K562 (cell line): Measurements from ENCODE around the gene SDC3. TPM values are rescaled to one million over a fixed set of nuclear protein-coding genes. Genes with fewer than 3 reads are reported as not detected.
A peak's percentile ranks its signal among the peaks of the same experiment; 100 is the strongest.

Source experiments
- KLF6 ChIP-seq: fragments of 250-450 bp; sonication (Bioruptor Pico); IDR thresholded peaks from 2 replicates; pipeline ENCODE4 v1.4.0; 2020; ENCODE audit warnings: mild to moderate bottlenecking, moderate library complexity, borderline replicate concordance
- NFRKB ChIP-seq: fragments of 450-650 bp; IDR thresholded peaks from 2 replicates; pipeline ENCODE4 v1.6.1; 2016; ENCODE audit warnings: low read depth
- NR2C1 ChIP-seq, 2 experiments: fragments of 450-650 bp; IDR thresholded peaks; 2 replicates each; pipeline ENCODE4 v1.6.1; 2017; ENCODE audit warnings: mild to moderate bottlenecking in 2 of 2, antibody characterized with exemption in 1 of 2, inconsistent platforms in 1 of 2, missing compliant biosample characterization in 1 of 2, missing genetic modification characterization in 1 of 2
- NR3C1 ChIP-seq: sonication (generic); formaldehyde crosslinking; IDR thresholded peaks from 2 replicates; pipeline ENCODE4 v1.8.1; 2022; ENCODE audit warnings: missing genetic modification reagents
- RUNX1 ChIP-seq: sonication (generic); IDR thresholded peaks from 2 replicates; pipeline ENCODE4 v1.6.1; 2016; ENCODE audit warnings: antibody characterized with exemption, low read depth
- SIRT6 ChIP-seq: IDR thresholded peaks from one replicate; pipeline ENCODE4 v1.6.1; 2012; ENCODE audit warnings: low read depth, mild to moderate bottlenecking, control low read depth, inconsistent platforms, low read length, moderate library complexity
- ZNF165 ChIP-seq: fragments of 250-450 bp; sonication (Bioruptor Pico); IDR thresholded peaks from 2 replicates; pipeline ENCODE4 v1.4.0; 2020; ENCODE audit warnings: borderline replicate concordance
- ZNF589 ChIP-seq: fragments of 200-800 bp; sonication (Bioruptor generic); IDR thresholded peaks from 2 replicates; pipeline ENCODE4 v1.6.1; 2016; ENCODE audit warnings: low read depth, missing genetic modification characterization, missing compliant biosample characterization
- ZNF77 ChIP-seq: fragments of 250-450 bp; sonication (Bioruptor Pico); IDR thresholded peaks from 2 replicates; pipeline ENCODE4 v1.5.0; 2020
- polyA plus RNA-seq, 8 experiments: library from polyadenylated mRNA; depleted of rRNA in 4 of 8; stranded (reverse) in 5 of 8; unstranded in 3 of 8; fragments of >200 nt; fragmentation: Nextera tagmentation in 2 of 8; fragmentation: Illumina TruSeq in 1 of 8; extraction: Ambion mirVana in 2 of 8; extraction: Trizol in 1 of 8; gene quantifications; 2 replicates each; pipeline versions ENCODE4 v1.2.1 to v1.2.3, GENCODE V29; 2011 to 2014; ENCODE audit warnings: inconsistent platforms in 1 of 8, missing spikeins in 1 of 8
- total RNA-seq, 7 experiments: library from RNA; depleted of rRNA in 6 of 7; stranded (reverse); fragments of >200 nt in 6 of 7; fragmentation: Illumina TruSeq in 2 of 7; extraction: Trizol in 2 of 7; gene quantifications; 2 replicates each; pipeline versions ENCODE4 v1.2.1 to v1.2.3, GENCODE V29; 2011 to 2021; ENCODE audit warnings: low replicate concordance in 1 of 7
- TF ChIP-seq, protein P1 (sequence below): sonication (generic); formaldehyde crosslinking; IDR thresholded peaks from 2 replicates; pipeline ENCODE4 v1.8.0; 2022; ENCODE audit warnings: missing genetic modification reagents, mild to moderate bottlenecking, borderline replicate concordance
- TF ChIP-seq, protein P2 (sequence below): fragments of 250-450 bp; sonication (Bioruptor Pico); IDR thresholded peaks from 2 replicates; pipeline ENCODE4 v1.9.0; 2021; ENCODE audit warnings: mild to moderate bottlenecking, inconsistent platforms
- TF ChIP-seq, protein P3 (sequence below), 2 experiments: fragments of 200-800 bp in 1 of 2; sonication (Bioruptor generic) in 1 of 2; sonication (generic) in 1 of 2; formaldehyde crosslinking in 1 of 2; IDR thresholded peaks in 1 of 2; conservative IDR thresholded peaks in 1 of 2; 2 replicates each; pipeline versions ENCODE4 v1.5.0 to v1.6.1; 2016 to 2020; ENCODE audit warnings: missing compliant biosample characterization in 1 of 2, missing genetic modification characterization in 1 of 2, missing genetic modification reagents in 1 of 2
- TF ChIP-seq, protein P4 (sequence below): fragments of 450-650 bp; formaldehyde crosslinking; IDR thresholded peaks from 2 replicates; pipeline ENCODE4 v1.4.0; 2020; ENCODE audit warnings: mild to moderate bottlenecking, mixed read lengths
- TF ChIP-seq, protein P5 (sequence below): fragments of 450-650 bp; formaldehyde crosslinking; IDR thresholded peaks from 2 replicates; pipeline ENCODE4 v1.4.0; 2020; ENCODE audit warnings: mild to moderate bottlenecking, moderate library complexity
- TF ChIP-seq, protein P6 (sequence below): fragments of 450-650 bp; formaldehyde crosslinking; IDR thresholded peaks from 2 replicates; pipeline ENCODE4 v1.4.0; 2020; ENCODE audit warnings: mild to moderate bottlenecking

The SDC3 gene
- total and polyA plus RNA-seq, 9 of the 15 experiments (the other 6 are each of a cell fraction or from before 2014, with no cell fraction given), result 0.38 to 44.1 (median 12.1) TPM

DNA sequence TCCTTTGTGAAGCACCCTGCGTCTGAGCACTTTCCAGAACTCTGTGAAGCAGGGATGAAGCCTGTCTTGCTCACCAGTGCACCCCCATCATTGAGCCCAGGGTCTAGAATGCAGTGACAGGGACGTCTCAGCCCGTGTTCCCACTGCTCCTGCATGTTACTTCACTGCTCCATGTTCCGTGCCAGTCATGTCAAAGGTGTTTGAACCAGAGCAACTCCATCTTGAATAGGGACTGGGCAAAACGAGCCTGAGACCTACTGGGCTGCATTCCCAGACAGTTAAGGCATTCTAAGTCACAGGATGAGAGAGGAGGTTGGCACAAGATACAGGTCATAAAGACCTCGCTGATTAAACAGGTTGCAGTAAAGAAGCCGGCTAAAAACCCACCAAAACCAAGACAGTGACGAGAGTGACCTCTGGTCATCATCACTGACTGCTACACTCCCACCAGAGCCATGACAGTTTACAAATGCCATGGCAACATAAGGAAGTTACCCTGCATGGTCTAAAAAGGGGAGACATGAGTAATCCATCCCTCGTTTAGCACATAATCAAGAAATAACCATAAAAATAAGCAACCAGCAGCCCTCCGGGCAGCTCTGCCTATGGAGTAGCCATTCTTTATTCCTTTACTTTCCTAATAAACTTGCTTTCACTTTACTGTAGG, 63.2 kb downstream of the SDC3 start (continued):
- TF ChIP-seq, protein P1, sequence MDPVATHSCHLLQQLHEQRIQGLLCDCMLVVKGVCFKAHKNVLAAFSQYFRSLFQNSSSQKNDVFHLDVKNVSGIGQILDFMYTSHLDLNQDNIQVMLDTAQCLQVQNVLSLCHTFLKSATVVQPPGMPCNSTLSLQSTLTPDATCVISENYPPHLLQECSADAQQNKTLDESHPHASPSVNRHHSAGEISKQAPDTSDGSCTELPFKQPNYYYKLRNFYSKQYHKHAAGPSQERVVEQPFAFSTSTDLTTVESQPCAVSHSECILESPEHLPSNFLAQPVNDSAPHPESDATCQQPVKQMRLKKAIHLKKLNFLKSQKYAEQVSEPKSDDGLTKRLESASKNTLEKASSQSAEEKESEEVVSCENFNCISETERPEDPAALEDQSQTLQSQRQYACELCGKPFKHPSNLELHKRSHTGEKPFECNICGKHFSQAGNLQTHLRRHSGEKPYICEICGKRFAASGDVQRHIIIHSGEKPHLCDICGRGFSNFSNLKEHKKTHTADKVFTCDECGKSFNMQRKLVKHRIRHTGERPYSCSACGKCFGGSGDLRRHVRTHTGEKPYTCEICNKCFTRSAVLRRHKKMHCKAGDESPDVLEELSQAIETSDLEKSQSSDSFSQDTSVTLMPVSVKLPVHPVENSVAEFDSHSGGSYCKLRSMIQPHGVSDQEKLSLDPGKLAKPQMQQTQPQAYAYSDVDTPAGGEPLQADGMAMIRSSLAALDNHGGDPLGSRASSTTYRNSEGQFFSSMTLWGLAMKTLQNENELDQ (CRISPR knock-in tag), result no peak
- TF ChIP-seq, protein P2, sequence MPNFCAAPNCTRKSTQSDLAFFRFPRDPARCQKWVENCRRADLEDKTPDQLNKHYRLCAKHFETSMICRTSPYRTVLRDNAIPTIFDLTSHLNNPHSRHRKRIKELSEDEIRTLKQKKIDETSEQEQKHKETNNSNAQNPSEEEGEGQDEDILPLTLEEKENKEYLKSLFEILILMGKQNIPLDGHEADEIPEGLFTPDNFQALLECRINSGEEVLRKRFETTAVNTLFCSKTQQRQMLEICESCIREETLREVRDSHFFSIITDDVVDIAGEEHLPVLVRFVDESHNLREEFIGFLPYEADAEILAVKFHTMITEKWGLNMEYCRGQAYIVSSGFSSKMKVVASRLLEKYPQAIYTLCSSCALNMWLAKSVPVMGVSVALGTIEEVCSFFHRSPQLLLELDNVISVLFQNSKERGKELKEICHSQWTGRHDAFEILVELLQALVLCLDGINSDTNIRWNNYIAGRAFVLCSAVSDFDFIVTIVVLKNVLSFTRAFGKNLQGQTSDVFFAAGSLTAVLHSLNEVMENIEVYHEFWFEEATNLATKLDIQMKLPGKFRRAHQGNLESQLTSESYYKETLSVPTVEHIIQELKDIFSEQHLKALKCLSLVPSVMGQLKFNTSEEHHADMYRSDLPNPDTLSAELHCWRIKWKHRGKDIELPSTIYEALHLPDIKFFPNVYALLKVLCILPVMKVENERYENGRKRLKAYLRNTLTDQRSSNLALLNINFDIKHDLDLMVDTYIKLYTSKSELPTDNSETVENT (CRISPR knock-in tag), result no peak
- TF ChIP-seq SIRT6 (no peak), ZNF77 (0 out of 2 replicates have a peak, but pooled peaks have one; percentile 51), NR3C1 (CRISPR knock-in tag) (no peak), ZNF165 (CRISPR knock-in tag) (no peak), KLF6 (CRISPR knock-in tag) (no peak), RUNX1 (no peak), NFRKB (no peak), ZNF589 (CRISPR knock-in tag) (peak; percentile 47; the same call in 1 of the 2 replicates), NR2C1 (IDR thresholded peaks at IDR 0.05) (no peak), NR2C1 (tag; IDR thresholded peaks at IDR 0.05) (peak; percentile 54; the same call in 1 of the 2 replicates)
- TF ChIP-seq, protein P3, sequence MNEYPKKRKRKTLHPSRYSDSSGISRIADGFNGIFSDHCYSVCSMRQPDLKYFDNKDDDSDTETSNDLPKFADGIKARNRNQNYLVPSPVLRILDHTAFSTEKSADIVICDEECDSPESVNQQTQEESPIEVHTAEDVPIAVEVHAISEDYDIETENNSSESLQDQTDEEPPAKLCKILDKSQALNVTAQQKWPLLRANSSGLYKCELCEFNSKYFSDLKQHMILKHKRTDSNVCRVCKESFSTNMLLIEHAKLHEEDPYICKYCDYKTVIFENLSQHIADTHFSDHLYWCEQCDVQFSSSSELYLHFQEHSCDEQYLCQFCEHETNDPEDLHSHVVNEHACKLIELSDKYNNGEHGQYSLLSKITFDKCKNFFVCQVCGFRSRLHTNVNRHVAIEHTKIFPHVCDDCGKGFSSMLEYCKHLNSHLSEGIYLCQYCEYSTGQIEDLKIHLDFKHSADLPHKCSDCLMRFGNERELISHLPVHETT (CRISPR knock-in tag; conservative IDR thresholded peaks at IDR 0.05 in 1 of 2, IDR thresholded peaks at IDR 0.05 in 1 of 2), result 0 out of 4 replicates have a peak, but pooled peaks of 1 of the 2 experiments have one; percentile 57
- TF ChIP-seq, protein P4, sequence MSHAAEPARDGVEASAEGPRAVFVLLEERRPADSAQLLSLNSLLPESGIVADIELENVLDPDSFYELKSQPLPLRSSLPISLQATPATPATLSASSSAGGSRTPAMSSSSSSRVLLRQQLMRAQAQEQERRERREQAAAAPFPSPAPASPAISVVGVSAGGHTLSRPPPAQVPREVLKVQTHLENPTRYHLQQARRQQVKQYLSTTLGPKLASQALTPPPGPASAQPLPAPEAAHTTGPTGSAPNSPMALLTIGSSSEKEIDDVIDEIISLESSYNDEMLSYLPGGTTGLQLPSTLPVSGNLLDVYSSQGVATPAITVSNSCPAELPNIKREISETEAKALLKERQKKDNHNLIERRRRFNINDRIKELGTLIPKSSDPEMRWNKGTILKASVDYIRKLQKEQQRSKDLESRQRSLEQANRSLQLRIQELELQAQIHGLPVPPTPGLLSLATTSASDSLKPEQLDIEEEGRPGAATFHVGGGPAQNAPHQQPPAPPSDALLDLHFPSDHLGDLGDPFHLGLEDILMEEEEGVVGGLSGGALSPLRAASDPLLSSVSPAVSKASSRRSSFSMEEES, result no peak
- TF ChIP-seq, protein P5, sequence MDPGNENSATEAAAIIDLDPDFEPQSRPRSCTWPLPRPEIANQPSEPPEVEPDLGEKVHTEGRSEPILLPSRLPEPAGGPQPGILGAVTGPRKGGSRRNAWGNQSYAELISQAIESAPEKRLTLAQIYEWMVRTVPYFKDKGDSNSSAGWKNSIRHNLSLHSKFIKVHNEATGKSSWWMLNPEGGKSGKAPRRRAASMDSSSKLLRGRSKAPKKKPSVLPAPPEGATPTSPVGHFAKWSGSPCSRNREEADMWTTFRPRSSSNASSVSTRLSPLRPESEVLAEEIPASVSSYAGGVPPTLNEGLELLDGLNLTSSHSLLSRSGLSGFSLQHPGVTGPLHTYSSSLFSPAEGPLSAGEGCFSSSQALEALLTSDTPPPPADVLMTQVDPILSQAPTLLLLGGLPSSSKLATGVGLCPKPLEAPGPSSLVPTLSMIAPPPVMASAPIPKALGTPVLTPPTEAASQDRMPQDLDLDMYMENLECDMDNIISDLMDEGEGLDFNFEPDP, result no peak
- TF ChIP-seq, protein P6, sequence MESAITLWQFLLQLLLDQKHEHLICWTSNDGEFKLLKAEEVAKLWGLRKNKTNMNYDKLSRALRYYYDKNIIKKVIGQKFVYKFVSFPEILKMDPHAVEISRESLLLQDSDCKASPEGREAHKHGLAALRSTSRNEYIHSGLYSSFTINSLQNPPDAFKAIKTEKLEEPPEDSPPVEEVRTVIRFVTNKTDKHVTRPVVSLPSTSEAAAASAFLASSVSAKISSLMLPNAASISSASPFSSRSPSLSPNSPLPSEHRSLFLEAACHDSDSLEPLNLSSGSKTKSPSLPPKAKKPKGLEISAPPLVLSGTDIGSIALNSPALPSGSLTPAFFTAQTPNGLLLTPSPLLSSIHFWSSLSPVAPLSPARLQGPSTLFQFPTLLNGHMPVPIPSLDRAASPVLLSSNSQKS (CRISPR knock-in tag), result no peak
